ENCODE data around the gene LPP.

LPP gene

GRCh38 chr3:188169830-188170455, 16.0 kb downstream of the LPP start:
- DNase-seq (ENCODE audit: low read depth in 2 of 2) = no peak

DNA sequence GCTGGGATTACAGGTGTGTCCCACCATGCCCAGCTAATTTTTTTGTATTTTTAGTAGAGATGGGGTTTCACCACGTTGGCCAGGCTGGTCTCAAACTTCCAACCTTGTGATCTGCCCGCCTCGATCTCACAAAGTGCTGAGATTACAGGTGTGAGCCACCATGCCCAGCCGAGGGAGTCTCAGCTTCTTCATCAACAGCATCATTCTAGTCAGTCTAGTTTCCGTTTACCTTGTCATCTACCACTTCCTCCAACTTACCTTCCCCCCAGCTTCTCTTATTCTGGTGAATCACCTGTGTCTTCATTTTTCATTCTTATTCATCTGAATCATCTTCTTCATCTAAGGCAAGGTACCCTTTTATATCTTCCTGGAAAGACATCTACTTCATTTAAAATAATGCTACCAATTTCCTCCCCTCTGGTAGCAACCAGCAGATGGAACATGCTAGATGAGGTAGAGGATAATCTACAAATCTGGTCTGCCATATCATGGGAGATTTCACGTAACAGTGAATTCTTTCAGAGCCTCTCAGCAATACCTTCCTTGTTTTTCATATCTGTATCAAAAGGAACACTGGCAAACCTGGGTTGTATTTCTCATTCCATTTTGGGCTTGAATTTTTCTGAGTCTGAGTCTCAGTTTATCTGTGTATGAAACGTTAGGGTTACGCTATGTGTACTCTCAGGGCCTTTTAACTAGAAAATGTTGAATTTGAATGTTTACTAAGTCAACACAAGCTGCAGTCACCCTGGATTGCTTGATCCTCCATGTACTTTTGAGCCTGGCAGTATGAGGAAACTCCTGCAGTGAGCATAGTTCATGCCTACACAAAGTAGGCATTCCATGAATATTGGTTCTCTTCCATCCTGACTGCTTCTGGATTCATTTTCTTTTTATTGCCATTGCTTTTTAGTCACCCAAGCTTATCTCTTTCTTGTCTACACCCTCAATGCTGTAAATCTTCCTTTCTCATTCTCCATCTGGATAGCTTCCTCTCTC, 16.8 kb downstream of the LPP start:
- peak in 1 of 2 experiments; percentile 39 for DNase-seq (ENCODE audit: low read depth in 2 of 2)

DNA sequence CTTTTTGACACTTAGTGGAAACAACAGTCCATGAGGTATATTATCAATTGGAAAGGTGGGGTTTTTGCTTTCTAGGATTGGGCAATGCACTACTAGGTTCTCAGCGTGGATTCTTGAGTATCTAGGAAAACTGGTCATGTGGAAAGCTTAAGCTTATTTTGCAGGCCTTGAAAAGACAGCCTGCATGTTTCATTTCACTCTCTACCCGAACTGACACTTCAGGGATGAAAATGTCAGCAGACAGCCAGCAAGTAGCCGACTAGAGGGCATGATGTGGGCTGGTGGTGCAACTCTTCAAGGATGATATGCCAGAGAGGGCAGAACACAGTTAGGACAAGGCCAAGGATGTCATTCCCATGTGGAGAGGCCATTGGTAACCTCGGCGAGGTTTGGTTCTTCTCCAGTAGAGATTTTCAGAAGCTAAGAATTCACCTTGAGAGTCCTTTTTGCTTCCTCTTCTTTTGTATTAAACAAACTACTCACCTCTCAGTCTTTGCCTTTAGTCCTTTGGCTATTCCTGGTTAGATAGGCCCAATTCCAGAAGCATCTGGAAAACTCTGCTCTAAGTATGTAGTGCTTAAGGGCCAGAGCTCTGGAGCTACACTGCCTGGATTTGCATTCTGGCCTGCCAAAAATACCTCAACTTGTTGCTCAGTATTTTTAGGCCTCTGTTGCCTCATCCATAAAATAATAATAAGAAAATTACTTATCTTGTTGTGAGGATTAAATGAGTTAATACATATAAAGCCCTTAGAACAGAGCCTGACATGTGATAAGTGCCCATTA, 17.9 kb downstream of the LPP start:
- no peak for DNase-seq (ENCODE audit: low read depth in 2 of 2)

DNA sequence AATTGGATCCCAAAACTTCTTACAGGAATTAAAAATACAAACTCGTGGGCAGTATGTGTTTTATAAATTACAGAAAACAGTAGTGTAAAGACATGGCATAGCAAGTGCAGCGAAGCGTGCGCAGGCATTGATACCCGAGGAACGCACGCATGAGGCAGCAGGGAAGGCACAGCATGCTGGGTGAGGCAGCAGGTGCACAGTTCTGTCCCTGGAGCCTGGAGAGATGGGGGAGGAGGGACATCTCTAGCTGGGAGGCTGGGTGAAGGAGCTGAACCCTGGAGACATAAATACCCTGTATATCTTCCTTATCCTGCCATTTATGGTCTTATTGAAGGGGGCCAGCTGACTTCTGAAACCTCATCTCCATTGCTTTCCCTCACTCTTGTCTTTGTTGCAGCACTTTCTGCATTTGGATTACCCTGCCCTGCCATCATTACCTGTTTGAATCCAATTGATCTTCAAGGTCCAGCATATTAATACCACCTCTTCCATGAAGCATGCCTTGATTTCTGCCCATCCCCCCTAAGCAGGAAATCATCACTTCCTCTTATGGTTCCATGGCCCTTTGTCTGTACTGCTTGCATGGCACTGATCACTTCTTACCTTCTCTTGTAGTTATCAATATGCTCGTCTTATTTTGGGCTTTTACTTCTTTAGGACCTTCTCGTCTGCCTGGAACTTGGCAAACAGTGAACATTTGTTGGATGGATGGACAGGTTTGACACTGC, 20.5 kb downstream of the LPP start:
- DNase-seq (ENCODE audit: low read depth in 2 of 2) = no peak

GRCh38 chr3:188176476-188176875, 22.5 kb downstream of the LPP start:
- no peak for DNase-seq (ENCODE audit: low read depth in 2 of 2)

DNA sequence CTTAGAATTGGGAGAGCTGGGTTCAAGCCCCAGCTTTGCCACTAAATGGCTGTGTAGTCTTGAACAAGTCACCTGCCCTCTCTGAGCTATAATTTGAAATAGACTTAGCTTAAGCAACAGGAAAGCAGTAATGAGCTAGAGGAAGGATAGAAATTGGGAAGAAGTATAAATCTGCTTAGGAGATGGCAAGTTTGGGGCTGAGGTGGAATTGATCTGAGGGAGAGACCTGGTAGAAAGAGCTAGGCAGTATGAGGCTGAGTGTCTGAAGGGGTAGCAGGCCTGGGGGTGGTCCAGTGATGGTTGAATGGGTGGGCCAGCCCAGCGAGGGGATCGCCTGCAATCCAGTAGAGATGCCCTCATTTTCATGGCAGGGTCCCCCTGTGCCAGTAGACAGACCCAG, 22.9 kb downstream of the LPP start:
- DNase-seq (ENCODE audit: low read depth in 2 of 2) = no peak

DNA sequence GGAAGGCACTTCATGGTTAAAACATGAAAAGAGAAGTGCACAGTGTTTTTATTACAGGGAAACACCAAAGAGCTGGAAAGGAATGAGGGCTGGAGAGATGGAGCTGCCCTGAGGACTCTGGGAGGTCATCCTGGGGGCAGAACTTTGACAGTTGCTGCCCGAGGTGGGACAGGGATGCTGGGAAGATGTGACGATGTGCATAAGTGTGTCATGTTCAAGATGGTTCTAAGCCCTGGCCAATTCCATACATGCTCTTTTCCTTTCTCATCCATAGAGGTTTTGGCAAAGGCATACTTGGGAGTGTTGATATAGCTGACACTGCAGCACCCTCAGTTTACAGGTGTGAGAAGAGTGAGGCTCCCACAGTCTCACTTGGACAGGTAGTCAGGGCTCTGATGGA, 23.8 kb downstream of the LPP start:
- DNase-seq (ENCODE audit: low read depth in 2 of 2) = no peak

- no peak for DNase-seq (ENCODE audit: low read depth in 2 of 2)
Observed at GRCh38 chr3:188178293-188178936, 24.5 kb downstream of the LPP start.

- DNase-seq (ENCODE audit: low read depth in 2 of 2) = no peak
Observed at GRCh38 chr3:188179006-188179966, 25.3 kb downstream of the LPP start.

DNA sequence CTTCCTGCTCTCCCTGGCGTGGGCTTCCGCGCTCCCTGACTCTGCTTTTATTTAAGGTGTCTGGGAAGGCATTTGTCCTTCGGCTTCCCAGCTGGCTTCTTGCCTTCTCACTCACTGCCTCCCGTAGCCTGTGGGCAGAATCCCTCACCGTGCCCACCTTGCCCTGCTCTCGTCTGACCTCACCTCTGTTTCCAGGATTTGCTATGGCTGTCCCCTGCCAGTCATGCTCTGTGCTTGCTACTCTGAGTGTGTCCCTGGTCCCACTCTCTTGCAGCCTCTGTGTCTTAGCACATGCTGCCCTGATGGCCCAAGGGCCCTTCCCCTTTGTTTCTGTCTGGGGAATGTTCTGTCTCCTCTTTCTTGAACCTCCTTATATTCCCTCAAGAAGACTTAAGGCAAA, 26.2 kb downstream of the LPP start:
- DNase-seq (ENCODE audit: low read depth in 2 of 2) = no peak

DNA sequence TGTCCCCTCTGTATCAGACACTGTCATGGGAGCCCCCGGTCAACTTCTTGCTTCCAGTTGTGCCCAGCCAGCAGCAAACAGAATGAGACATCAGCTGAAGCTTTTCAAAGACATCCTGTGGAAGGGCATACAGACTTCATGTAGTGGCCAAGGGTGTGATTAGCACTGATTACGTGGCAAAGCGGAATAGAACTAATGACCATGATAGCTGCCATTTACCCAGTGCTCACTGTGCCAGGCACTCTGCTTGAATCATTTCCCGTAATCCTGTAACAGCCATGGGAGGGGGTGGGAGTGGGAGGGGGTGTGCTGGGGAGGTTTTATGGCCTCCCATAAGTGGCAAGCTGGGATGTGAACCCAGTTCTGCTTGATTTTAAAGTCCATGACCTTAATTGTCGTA, 29.5 kb downstream of the LPP start:
- no peak for DNase-seq (ENCODE audit: low read depth in 2 of 2)

- no peak for DNase-seq (ENCODE audit: low read depth in 2 of 2)
Observed at GRCh38 chr3:188184160-188184559, 30.2 kb downstream of the LPP start.

DNA sequence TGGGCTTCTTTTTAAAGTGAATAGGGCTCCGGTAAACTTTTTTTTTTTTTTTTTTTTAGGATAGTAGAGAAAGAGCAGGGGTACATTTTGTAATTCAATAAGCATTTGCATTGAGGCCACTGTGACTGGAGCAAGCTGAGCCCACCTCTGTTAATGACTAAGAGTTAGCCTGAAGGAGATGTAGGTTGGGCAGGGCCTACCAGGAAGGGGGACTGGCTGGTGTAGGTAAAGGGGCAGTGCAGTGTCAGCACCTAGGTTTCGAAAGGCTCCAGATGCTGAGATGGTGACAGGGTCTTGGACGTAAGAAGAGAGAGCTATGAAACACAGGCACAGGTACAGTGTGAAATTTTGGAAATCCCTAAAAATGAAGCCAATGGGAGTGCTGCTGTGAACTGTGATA, 30.7 kb downstream of the LPP start:
- DNase-seq (ENCODE audit: low read depth in 2 of 2) = no peak

DNA sequence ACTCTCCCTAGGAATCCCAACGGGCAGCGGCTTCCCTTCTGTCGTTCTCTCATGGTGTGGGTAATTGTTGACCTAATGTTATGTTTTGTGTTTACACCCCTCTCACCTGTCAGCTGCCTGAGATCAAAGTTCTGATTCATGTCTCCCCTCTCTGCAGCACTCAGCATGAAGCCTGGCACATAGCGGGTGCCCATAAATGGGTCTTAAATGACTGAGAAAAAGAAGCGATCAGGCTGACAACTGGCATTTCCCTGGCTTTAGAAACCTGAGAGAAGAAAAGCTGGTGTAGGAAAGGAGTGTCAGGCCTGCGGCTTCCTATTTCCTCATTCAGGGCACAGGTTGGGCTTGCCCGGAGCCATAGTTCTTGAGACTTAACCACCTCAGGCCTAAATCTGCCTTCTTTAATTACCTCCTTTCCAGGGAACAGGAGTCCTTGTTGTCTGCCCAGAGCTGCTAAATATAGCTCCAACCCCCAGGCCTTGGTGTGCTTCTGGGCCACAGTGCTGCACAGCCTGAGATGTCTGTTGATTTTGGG, 31.8 kb downstream of the LPP start:
- no peak for DNase-seq (ENCODE audit: low read depth in 2 of 2)

DNA sequence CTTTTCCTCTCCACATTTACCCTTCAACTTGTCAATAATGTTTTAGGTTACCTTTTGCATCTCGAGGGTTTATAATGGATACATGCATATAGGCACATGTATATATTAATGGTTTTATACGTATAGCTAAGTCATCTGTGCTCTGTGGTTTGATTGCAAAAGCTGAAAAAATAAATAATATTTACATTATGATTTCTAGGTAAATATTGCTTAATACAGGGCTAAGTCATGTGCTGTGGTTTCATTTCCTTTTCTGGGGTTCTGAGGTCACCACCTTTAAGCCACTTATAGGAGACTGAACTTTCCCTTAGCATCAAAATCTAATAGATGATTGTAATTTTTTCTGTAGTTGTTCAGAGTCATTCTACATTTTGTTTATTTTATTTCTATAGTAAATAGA, 33.1 kb downstream of the LPP start:
- no peak for DNase-seq (ENCODE audit: low read depth in 2 of 2)

- no peak for DNase-seq (ENCODE audit: low read depth in 2 of 2)
Observed at GRCh38 chr3:188188911-188189310, 35.0 kb downstream of the LPP start.

- no peak for DNase-seq (ENCODE audit: low read depth in 2 of 2)
Observed at GRCh38 chr3:188191460-188191859, 37.5 kb downstream of the LPP start.

GRCh38 chr3:188192034-188192433, 38.1 kb downstream of the LPP start:
- DNase-seq (ENCODE audit: low read depth in 2 of 2) = no peak

- DNase-seq (ENCODE audit: low read depth in 2 of 2) = no peak
Observed at GRCh38 chr3:188194332-188194731, 40.4 kb downstream of the LPP start.

All from stimulated activated CD4-positive, alpha-beta T cell treated with anti-CD3 and anti-CD28 coated beads, Interleukin-12 subunit alpha, Interleukin-12 subunit beta, amount 100 ng/mL, for 24 hours (primary cell).